OCI-LY7 (cell line): ENCODE measurements around the gene ELMO1. TPM values are rescaled to one million over a fixed set of nuclear protein-coding genes. Genes with fewer than 3 reads are reported as not detected.

Experiments used
- BruUV-seq: library from RNA; stranded (reverse); fragments of 400-500 nt; replicated peaks from 2 replicates; lab custom pipeline; 2021; lab: Mats Ljungman, UMichigan
- CTCF ChIA-PET: fragments of 300-600 bp; sonication (Branson Sonifier 250); formaldehyde crosslinking; loops from one replicate; lab custom pipeline; 2022; ENCODE audit warnings: antibody characterized with exemption; ENCODE audit not compliant: unreplicated experiment; lab: Charles Lee
- POLR2A ChIA-PET: fragments of 300-600 bp; sonication (Branson Sonifier 250); formaldehyde crosslinking; loops from one replicate; lab custom pipeline; 2022; ENCODE audit warnings: antibody characterized with exemption; lab: Charles Lee
- DNase-seq: peaks from one replicate; pipeline ENCODE4 v3.0.0-alpha.2; 2015; ENCODE audit warnings: low spot score
- H2AFZ ChIP-seq: fragments of 200-600 bp; sonication (generic), shearing (Covaris generic); 2 replicates; pipeline ENCODE4 v1.6.1; 2014; ENCODE audit warnings: mild to moderate bottlenecking, antibody characterized with exemption, low read length, moderate library complexity
- H3K27ac ChIP-seq: fragments of 200-600 bp; sonication (generic); 2 replicates; pipeline ENCODE4 v1.5.1; 2014; ENCODE audit warnings: mixed run types, low read depth, mild to moderate bottlenecking, moderate library complexity, low read length, inconsistent platforms; ENCODE audit not compliant: poor library complexity, severe bottlenecking
- H3K36me3 ChIP-seq: fragments of 200-600 bp; sonication (generic); 2 replicates; pipeline ENCODE4 v1.6.1; 2014; ENCODE audit warnings: mild to moderate bottlenecking, antibody characterized with exemption, low read length, moderate library complexity, mixed read lengths; ENCODE audit not compliant: insufficient read depth
- H3K4me1 ChIP-seq: fragments of 200-600 bp; sonication (generic); 2 replicates; pipeline ENCODE4 v1.5.1; 2014; ENCODE audit warnings: mild to moderate bottlenecking, low read length; ENCODE audit not compliant: insufficient read depth, poor library complexity, severe bottlenecking
- H3K4me2 ChIP-seq: fragments of 200-600 bp; sonication (generic); 2 replicates; pipeline ENCODE4 v1.6.1; 2014; ENCODE audit warnings: mild to moderate bottlenecking, low read length
- H3K4me3 ChIP-seq: fragments of 200-600 bp; sonication (generic); 2 replicates; pipeline ENCODE4 v1.5.1; 2014; ENCODE audit warnings: mild to moderate bottlenecking, low read depth, low read length; ENCODE audit not compliant: poor library complexity, severe bottlenecking
- H3K79me2 ChIP-seq: fragments of 200-600 bp; sonication (generic); 2 replicates; pipeline ENCODE4 v1.6.1; 2016; ENCODE audit warnings: low read depth, mild to moderate bottlenecking, low read length, moderate library complexity, mixed read lengths; ENCODE audit not compliant: insufficient read depth
- H3K9me2 ChIP-seq: fragments of 200-600 bp; sonication (generic); 2 replicates; pipeline ENCODE4 v1.6.1; 2016; ENCODE audit warnings: mild to moderate bottlenecking, low read length, mixed read lengths; ENCODE audit not compliant: insufficient read depth
- H3K9me3 ChIP-seq: fragments of 200-600 bp; sonication (generic); 2 replicates; pipeline ENCODE4 v1.6.1; 2014; ENCODE audit warnings: mild to moderate bottlenecking, mixed run types, low read length, mixed read lengths
- H4K20me1 ChIP-seq: fragments of 200-600 bp; sonication (generic); 2 replicates; pipeline ENCODE4 v1.6.1; 2014; ENCODE audit warnings: mild to moderate bottlenecking, antibody characterized with exemption, low read length, moderate library complexity, mixed read lengths; ENCODE audit not compliant: insufficient read depth
- CTCF ChIP-seq: fragments of 200-600 bp; sonication (generic); conservative IDR thresholded peaks from 2 replicates; pipeline ENCODE4 v1.5.1; 2014; ENCODE audit warnings: mild to moderate bottlenecking, antibody characterized with exemption, low read length, moderate library complexity, mixed read lengths
- EZH2phosphoT487 ChIP-seq: fragments of 200-600 bp; sonication (generic); IDR thresholded peaks from 2 replicates; pipeline ENCODE4 v1.6.1; 2018; ENCODE audit warnings: low read depth, borderline replicate concordance, mild to moderate bottlenecking, mixed run types, antibody characterized with exemption, low read length, moderate library complexity, mixed read lengths
- intact Hi-C: fragments of 100-400 bp; cut with micrococcal nuclease; formaldehyde crosslinking; loops from one replicate; pipeline ENCODE4 v1.10.0; 2022; ENCODE audit not compliant: unreplicated experiment
- total RNA-seq, 2 experiments: library from RNA; depleted of rRNA in 1 of 2; stranded (reverse); fragments of >200 nt in 1 of 2; shearing (Covaris generic) in 1 of 2; gene quantifications; 2 replicates each; pipeline ENCODE4 v1.2.3, GENCODE V29; 2014 to 2022

The ELMO1 gene
- total RNA-seq, 2 experiments from 2014 or later = 101 to 103 TPM

GRCh38 chr7:36967387-36967786 is 481.3 kb downstream of the ELMO1 start:
- Histone ChIP-seq H3K4me1 (no peaks in the 10 kb centered on the region), H3K4me3 (no peak overlapping the region), H3K9me2 (no peaks in the 10 kb centered on the region), H3K27ac (no peak overlapping the region), H3K4me2 (no peak overlapping the region), H4K20me1 (no peaks in the 10 kb centered on the region), H3K79me2 (no peaks in the 10 kb centered on the region), H3K9me3 (no peaks in the 10 kb centered on the region), H2AFZ (no peak overlapping the region), H3K36me3 (no peaks in the 10 kb centered on the region)
- TF ChIP-seq EZH2phosphoT487 (no peak), CTCF (peak; percentile 85)
- ChIA-PET POLR2A (interaction anchor here (0.7 to 1.6 kb wide), 2 partner anchors 10 to 13 kb away, joined by 4 to 6 read pairs; no protein-coding TSS in a partner anchor), CTCF (no interaction called here)
- no TSS peak for BruUV-seq
- DNase-seq = peak; percentile 45
- intact Hi-C loops = loop anchor here (5.0 kb wide), 1 partner anchor 215 kb away; no protein-coding TSS in a partner anchor

- H3K36me3 ChIP-seq = no peaks in the 10 kb centered on the region
- no peaks in the 10 kb centered on the region for H4K20me1 ChIP-seq
- H3K27ac ChIP-seq = no peak overlapping the region
- no peaks in the 10 kb centered on the region for H3K9me3 ChIP-seq
- no peak overlapping the region for H3K4me2 ChIP-seq
- H3K9me2 ChIP-seq = no peaks in the 10 kb centered on the region
- no peaks in the 10 kb centered on the region for H3K79me2 ChIP-seq
- BruUV-seq = no TSS peak
- no peak overlapping the region for H3K4me3 ChIP-seq
- intact Hi-C loops = loop anchor here (5.0 kb wide), 1 partner anchor 216 kb away; no protein-coding TSS in a partner anchor
- no peak for DNase-seq
- H3K4me1 ChIP-seq = no peaks in the 10 kb centered on the region
- TF ChIP-seq CTCF = no peak
- no peak for TF ChIP-seq EZH2phosphoT487
- H2AFZ ChIP-seq = no peak overlapping the region
- POLR2A ChIA-PET = no interaction called here
- CTCF ChIA-PET = no interaction called here
Measured at GRCh38 chr7:36966636-36967035, 482.0 kb downstream of the ELMO1 start.

GRCh38 chr7:36966039-36966438 is 482.6 kb downstream of the ELMO1 start:
- CTCF ChIA-PET = no interaction called here
- Histone ChIP-seq H3K79me2 (no peaks in the 10 kb centered on the region), H4K20me1 (no peaks in the 10 kb centered on the region), H3K27ac (no peak overlapping the region), H2AFZ (no peak overlapping the region), H3K4me3 (no peak overlapping the region), H3K9me2 (no peaks in the 10 kb centered on the region), H3K9me3 (no peaks in the 10 kb centered on the region), H3K4me1 (no peaks in the 10 kb centered on the region), H3K36me3 (no peaks in the 10 kb centered on the region), H3K4me2 (no peak overlapping the region)
- no TSS peak for BruUV-seq
- POLR2A ChIA-PET = no interaction called here
- intact Hi-C loops = loop anchor here (5.0 kb wide), 1 partner anchor 216 kb away; no protein-coding TSS in a partner anchor
- no peak for DNase-seq
- TF ChIP-seq EZH2phosphoT487 = no peak
- TF ChIP-seq CTCF = no peak
